IMR-90 (cell line): ENCODE data around the gene MRPL4. TPM values are rescaled to one million over a fixed set of nuclear protein-coding genes. Genes with fewer than 3 reads are reported as not detected.

Experiments used
- ATAC-seq: fragments of 200-7000 bp; cut with Tn5 transposase; 2 replicates; pipeline ENCODE4 v1.9.1; 2020; ENCODE audit warnings: low read depth, mild to moderate bottlenecking, moderate library complexity
- BruUV-seq: library from RNA; stranded (reverse); fragments of 400-500 nt; replicated peaks from 2 replicates; lab custom pipeline; 2021; lab: Mats Ljungman, UMichigan
- CTCF ChIA-PET: fragments of 300-600 bp; formaldehyde crosslinking; extraction: SDS; loops from one replicate; lab custom pipeline; 2021; ENCODE audit warnings: antibody characterized with exemption; lab: Yijun Ruan, JAX
- POLR2A ChIA-PET: fragments of 300-600 bp; sonication (Branson Sonifier 250); formaldehyde crosslinking; loops from one replicate; lab custom pipeline; 2022; ENCODE audit warnings: antibody characterized with exemption; ENCODE audit not compliant: unreplicated experiment; lab: Charles Lee
- DNase-seq: peaks from one replicate; pipeline ENCODE4 v3.0.0; 2013
- H2AFZ ChIP-seq: replicated peaks from 2 replicates; pipeline ENCODE3; 2013; ENCODE audit warnings: low read length, mild to moderate bottlenecking; ENCODE audit not compliant: poor library complexity
- H2AK5ac ChIP-seq: 2 replicates; pipeline ENCODE4 v1.6.1; 2013; ENCODE audit warnings: low read depth, low read length, inconsistent platforms
- H2AK9ac ChIP-seq: replicated peaks from 2 replicates; pipeline ENCODE3; 2013; ENCODE audit warnings: mild to moderate bottlenecking, low read depth, low read length, moderate library complexity; ENCODE audit not compliant: poor library complexity
- H2BK120ac ChIP-seq: 2 replicates; pipeline ENCODE4 v1.6.1; 2013; ENCODE audit warnings: low read depth, low read length, inconsistent platforms
- H2BK15ac ChIP-seq: 3 replicates; pipeline ENCODE4 v1.6.1; 2013; ENCODE audit warnings: low read depth, low read length, inconsistent platforms
- H2BK20ac ChIP-seq: 2 replicates; pipeline ENCODE4 v1.6.1; 2013; ENCODE audit warnings: low read depth, mild to moderate bottlenecking, inconsistent platforms, low read length, moderate library complexity
- H2BK5ac ChIP-seq: 2 replicates; pipeline ENCODE4 v1.6.1; 2013; ENCODE audit warnings: mild to moderate bottlenecking, low read depth, low read length, inconsistent platforms; ENCODE audit not compliant: poor library complexity, severe bottlenecking
- H3K14ac ChIP-seq: replicated peaks from 2 replicates; pipeline ENCODE4 v1.6.1; 2013; ENCODE audit warnings: low read depth, low read length, inconsistent platforms
- H3K18ac ChIP-seq: 2 replicates; pipeline ENCODE4 v1.6.1; 2013; ENCODE audit warnings: low read depth, low read length, control low read depth
- H3K23ac ChIP-seq: 2 replicates; pipeline ENCODE4 v1.6.1; 2013; ENCODE audit warnings: low read depth, low read length, inconsistent platforms
- H3K27ac ChIP-seq: 2 replicates; pipeline ENCODE4 v1.5.1; 2013; ENCODE audit warnings: mild to moderate bottlenecking, control low read depth, low read length; ENCODE audit not compliant: insufficient read depth
- H3K27me3 ChIP-seq: 2 replicates; pipeline ENCODE4 v1.6.1; 2013; ENCODE audit warnings: low read length; ENCODE audit not compliant: control insufficient read depth, insufficient read depth
- H3K36me3 ChIP-seq: 2 replicates; pipeline ENCODE4 v1.6.1; 2013; ENCODE audit warnings: low read length, mixed read lengths; ENCODE audit not compliant: control insufficient read depth, insufficient read depth
- H3K4ac ChIP-seq: 2 replicates; pipeline ENCODE4 v1.6.1; 2013; ENCODE audit warnings: low read depth, low read length, inconsistent platforms
- H3K4me1 ChIP-seq: 2 replicates; pipeline ENCODE4 v1.6.1; 2013; ENCODE audit warnings: low read length, mixed read lengths; ENCODE audit not compliant: control insufficient read depth, insufficient read depth
- H3K4me2 ChIP-seq: 2 replicates; pipeline ENCODE4 v1.6.1; 2013; ENCODE audit warnings: low read depth, mild to moderate bottlenecking, control low read depth, low read length, moderate library complexity
- H3K4me3 ChIP-seq: 2 replicates; pipeline ENCODE4 v1.5.1; 2013; ENCODE audit warnings: low read depth, mild to moderate bottlenecking, control low read depth, low read length, moderate library complexity; ENCODE audit not compliant: insufficient read depth
- H3K56ac ChIP-seq: 2 replicates; pipeline ENCODE4 v1.6.1; 2013; ENCODE audit warnings: low read length, inconsistent platforms; ENCODE audit not compliant: insufficient read depth; ENCODE audit errors: extremely low read depth
- H3K79me1 ChIP-seq, 2 experiments: 2 replicates each; pipeline ENCODE4 v1.6.1; 2013; ENCODE audit warnings: low read length in 2 of 2, inconsistent platforms in 1 of 2, low read depth in 1 of 2
- H3K9ac ChIP-seq: 2 replicates; pipeline ENCODE4 v1.6.1; 2013; ENCODE audit warnings: low read depth, low read length, control low read depth
- H3K9me1 ChIP-seq: 2 replicates; pipeline ENCODE4 v1.6.1; 2013; ENCODE audit warnings: low read length, inconsistent platforms; ENCODE audit not compliant: insufficient read depth
- H3K9me3 ChIP-seq: 2 replicates; pipeline ENCODE4 v1.6.1; 2013; ENCODE audit warnings: low read length; ENCODE audit not compliant: control insufficient read depth, insufficient read depth
- H4K20me1 ChIP-seq: 2 replicates; pipeline ENCODE4 v1.6.1; 2013; ENCODE audit warnings: low read length, inconsistent platforms; ENCODE audit not compliant: insufficient read depth
- H4K5ac ChIP-seq: 2 replicates; pipeline ENCODE4 v1.6.1; 2013; ENCODE audit warnings: mild to moderate bottlenecking, low read depth, low read length, control low read depth
- H4K8ac ChIP-seq, 2 experiments: 2 replicates each; pipeline ENCODE4 v1.6.1; 2013; ENCODE audit warnings: low read depth in 2 of 2, low read length in 2 of 2, control low read depth in 1 of 2, inconsistent platforms in 1 of 2
- H4K91ac ChIP-seq: 2 replicates; pipeline ENCODE4 v1.6.1; 2013; ENCODE audit warnings: low read depth, low read length, inconsistent platforms; ENCODE audit not compliant: insufficient read depth
- BHLHE40 ChIP-seq: fragments of 150-350 bp; IDR thresholded peaks from 2 replicates; pipeline ENCODE4 v1.6.1; 2016; ENCODE audit warnings: mild to moderate bottlenecking, low read depth, low read length
- CEBPB ChIP-seq: IDR thresholded peaks from 2 replicates; pipeline ENCODE4 v1.6.1; 2012; ENCODE audit warnings: low read depth, low read length, improper control_type of control experiment
- CHD1 ChIP-seq: IDR thresholded peaks from 2 replicates; pipeline ENCODE4 v1.6.1; 2012; ENCODE audit warnings: low read depth, low read length, improper control_type of control experiment
- FOS ChIP-seq: fragments of 150-350 bp; IDR thresholded peaks from 2 replicates; pipeline ENCODE4 v1.6.1; 2016; ENCODE audit warnings: low read depth, low read length
- MAFK ChIP-seq: IDR thresholded peaks from 2 replicates; pipeline ENCODE4 v1.6.1; 2012; ENCODE audit warnings: low read depth, low read length, improper control_type of control experiment
- MAZ ChIP-seq: IDR thresholded peaks from 2 replicates; pipeline ENCODE4 v1.6.1; 2012; ENCODE audit warnings: low read depth, mild to moderate bottlenecking, low read length, improper control_type of control experiment, moderate library complexity, borderline replicate concordance
- MXI1 ChIP-seq: IDR thresholded peaks from 2 replicates; pipeline ENCODE4 v1.6.1; 2012; ENCODE audit warnings: low read depth, mild to moderate bottlenecking, low read length, moderate library complexity, borderline replicate concordance
- NFE2L2 ChIP-seq: fragments of 150-350 bp; IDR thresholded peaks from 2 replicates; pipeline ENCODE4 v1.6.1; 2016; ENCODE audit warnings: low read depth, mild to moderate bottlenecking, low read length
- POLR2A ChIP-seq: IDR thresholded peaks from 2 replicates; pipeline ENCODE4 v1.6.1; 2012; ENCODE audit warnings: mild to moderate bottlenecking, low read depth, low read length
- RAD21 ChIP-seq: IDR thresholded peaks from 2 replicates; pipeline ENCODE4 v1.6.1; 2012; ENCODE audit warnings: low read length, improper control_type of control experiment
- RCOR1 ChIP-seq: IDR thresholded peaks from 2 replicates; pipeline ENCODE4 v1.6.1; 2012; ENCODE audit warnings: mild to moderate bottlenecking, low read length, improper control_type of control experiment; ENCODE audit not compliant: insufficient replicate concordance
- RFX5 ChIP-seq: IDR thresholded peaks from 2 replicates; pipeline ENCODE4 v1.8.0; 2012; ENCODE audit warnings: low read depth, mild to moderate bottlenecking, low read length, moderate library complexity
- SMC3 ChIP-seq: fragments of 150-350 bp; IDR thresholded peaks from 2 replicates; pipeline ENCODE4 v1.6.1; 2016; ENCODE audit warnings: low read depth, mild to moderate bottlenecking, antibody characterized with exemption, low read length, moderate library complexity
- WGBS, 2 experiments: methylation state at CpG; one replicate each; pipeline versions ENCODE4 v1.1.5 to v1.1.7; 2013; ENCODE audit warnings: missing lambda C conversion rate in 2 of 2; ENCODE audit not compliant: insufficient read length in 1 of 2; ENCODE audit errors: extremely low coverage in 2 of 2; 5-methylcytosine and 5-hydroxymethylcytosine counted together
- dilution Hi-C: fragments of 300-500 bp; cut with HindIII; formaldehyde crosslinking; loops from one replicate; pipeline ENCODE4 v1.14.3; 2018; ENCODE audit warnings: low sequenced_read_pairs; ENCODE audit not compliant: unreplicated experiment
- in situ Hi-C: fragments of 300-500 bp; cut with MboI; formaldehyde crosslinking; loops from 3 replicates; pipeline ENCODE4 v1.14.3; 2019; ENCODE audit warnings: low sequenced_read_pairs, inconsistent platforms, mixed read lengths
- intact Hi-C: fragments of 100-400 bp; cut with micrococcal nuclease; formaldehyde crosslinking; loops from 2 replicates; pipeline ENCODE4 v1.10.0; 2022
- polyA plus RNA-seq, 3 experiments: library from polyadenylated mRNA; depleted of rRNA; stranded (reverse); fragments of >200 nt; gene quantifications; 2 replicates each; pipeline ENCODE4 v1.2.3, GENCODE V29; 2012; ENCODE audit warnings: low replicate concordance in 1 of 3
- total RNA-seq: library from RNA; depleted of rRNA; stranded (reverse); fragments of >200 nt; gene quantifications from 2 replicates; pipeline ENCODE4 v1.2.3, GENCODE V29; 2012
- TF ChIP-seq, protein P1 (sequence below): fragments of 150-350 bp; IDR thresholded peaks from 2 replicates; pipeline ENCODE4 v1.6.1; 2016; ENCODE audit warnings: low read depth, mild to moderate bottlenecking, low read length, moderate library complexity, borderline replicate concordance
- TF ChIP-seq, protein P2 (sequence below): conservative IDR thresholded peaks from 2 replicates; pipeline ENCODE4 v1.5.1; 2012; ENCODE audit warnings: mild to moderate bottlenecking, low read depth, low read length, improper control_type of control experiment
- TF ChIP-seq, protein P3 (sequence below): fragments of 150-350 bp; IDR thresholded peaks from 2 replicates; pipeline ENCODE4 v1.6.1; 2017; ENCODE audit warnings: mild to moderate bottlenecking, antibody characterized with exemption, low read length, low read depth

The MRPL4 gene
- total and polyA plus RNA-seq, 2 of the 4 experiments (the other 2 are of a cell fraction): 32.8 to 108 TPM

DNA sequence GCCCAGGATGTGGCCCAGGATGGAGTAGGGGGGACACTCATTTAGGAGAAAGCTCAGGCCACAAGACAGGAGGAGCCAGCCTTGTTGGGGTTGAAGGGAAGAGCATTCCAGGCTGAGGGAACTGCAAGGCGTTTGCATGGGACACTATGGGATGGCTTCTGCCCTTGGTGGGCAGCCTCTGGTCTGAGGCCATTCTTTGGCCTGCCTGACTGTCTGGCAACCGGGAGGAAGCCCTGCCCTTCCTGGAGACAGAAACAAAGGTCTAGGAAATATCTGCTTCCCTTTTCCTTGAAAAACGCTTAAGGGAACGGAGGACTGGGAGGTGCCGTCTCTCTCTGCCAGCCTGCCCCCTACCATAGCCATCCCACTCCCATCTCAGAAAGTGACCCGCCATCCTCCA is 16.1 kb downstream of the MRPL4 start:
- ATAC-seq (no peak), DNase-seq (no peak)
- no peak overlapping the region for H3K9ac ChIP-seq
- TF ChIP-seq RFX5 (no peak), RAD21 (no peak), MAZ (no peak), MAFK (no peak), BHLHE40 (no peak), CHD1 (no peak), POLR2A (no peak), NFE2L2 (no peak), MXI1 (no peak), FOS (no peak), RCOR1 (no peak), SMC3 (no peak), CEBPB (no peak)
- TF ChIP-seq, protein P1, sequence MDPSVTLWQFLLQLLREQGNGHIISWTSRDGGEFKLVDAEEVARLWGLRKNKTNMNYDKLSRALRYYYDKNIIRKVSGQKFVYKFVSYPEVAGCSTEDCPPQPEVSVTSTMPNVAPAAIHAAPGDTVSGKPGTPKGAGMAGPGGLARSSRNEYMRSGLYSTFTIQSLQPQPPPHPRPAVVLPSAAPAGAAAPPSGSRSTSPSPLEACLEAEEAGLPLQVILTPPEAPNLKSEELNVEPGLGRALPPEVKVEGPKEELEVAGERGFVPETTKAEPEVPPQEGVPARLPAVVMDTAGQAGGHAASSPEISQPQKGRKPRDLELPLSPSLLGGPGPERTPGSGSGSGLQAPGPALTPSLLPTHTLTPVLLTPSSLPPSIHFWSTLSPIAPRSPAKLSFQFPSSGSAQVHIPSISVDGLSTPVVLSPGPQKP: no peak
- TF ChIP-seq, protein P2, sequence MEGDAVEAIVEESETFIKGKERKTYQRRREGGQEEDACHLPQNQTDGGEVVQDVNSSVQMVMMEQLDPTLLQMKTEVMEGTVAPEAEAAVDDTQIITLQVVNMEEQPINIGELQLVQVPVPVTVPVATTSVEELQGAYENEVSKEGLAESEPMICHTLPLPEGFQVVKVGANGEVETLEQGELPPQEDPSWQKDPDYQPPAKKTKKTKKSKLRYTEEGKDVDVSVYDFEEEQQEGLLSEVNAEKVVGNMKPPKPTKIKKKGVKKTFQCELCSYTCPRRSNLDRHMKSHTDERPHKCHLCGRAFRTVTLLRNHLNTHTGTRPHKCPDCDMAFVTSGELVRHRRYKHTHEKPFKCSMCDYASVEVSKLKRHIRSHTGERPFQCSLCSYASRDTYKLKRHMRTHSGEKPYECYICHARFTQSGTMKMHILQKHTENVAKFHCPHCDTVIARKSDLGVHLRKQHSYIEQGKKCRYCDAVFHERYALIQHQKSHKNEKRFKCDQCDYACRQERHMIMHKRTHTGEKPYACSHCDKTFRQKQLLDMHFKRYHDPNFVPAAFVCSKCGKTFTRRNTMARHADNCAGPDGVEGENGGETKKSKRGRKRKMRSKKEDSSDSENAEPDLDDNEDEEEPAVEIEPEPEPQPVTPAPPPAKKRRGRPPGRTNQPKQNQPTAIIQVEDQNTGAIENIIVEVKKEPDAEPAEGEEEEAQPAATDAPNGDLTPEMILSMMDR: no peak
- TF ChIP-seq, protein P3, sequence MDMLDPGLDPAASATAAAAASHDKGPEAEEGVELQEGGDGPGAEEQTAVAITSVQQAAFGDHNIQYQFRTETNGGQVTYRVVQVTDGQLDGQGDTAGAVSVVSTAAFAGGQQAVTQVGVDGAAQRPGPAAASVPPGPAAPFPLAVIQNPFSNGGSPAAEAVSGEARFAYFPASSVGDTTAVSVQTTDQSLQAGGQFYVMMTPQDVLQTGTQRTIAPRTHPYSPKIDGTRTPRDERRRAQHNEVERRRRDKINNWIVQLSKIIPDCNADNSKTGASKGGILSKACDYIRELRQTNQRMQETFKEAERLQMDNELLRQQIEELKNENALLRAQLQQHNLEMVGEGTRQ: no peak
- H2AK9ac ChIP-seq: no peak overlapping the region
- H3K27me3 ChIP-seq: no peaks in the 10 kb centered on the region; the same call in 1 of the 2 replicates
- in situ Hi-C loops (no loop called here), dilution Hi-C loops (no loop called here), intact Hi-C loops (loop anchor here (2.0 kb wide), 1 partner anchor 67 kb away; no protein-coding TSS in a partner anchor)
- H3K27ac ChIP-seq: no peak overlapping the region
- no peak overlapping the region for H3K4ac ChIP-seq
- no peak overlapping the region for H3K23ac ChIP-seq
- H3K4me2 ChIP-seq: no peak overlapping the region
- no peak overlapping the region for H3K56ac ChIP-seq
- no peak overlapping the region for H2BK120ac ChIP-seq
- no peak overlapping the region for H4K91ac ChIP-seq
- H2AFZ ChIP-seq: no peak overlapping the region
- H3K4me3 ChIP-seq: no peak overlapping the region
- no peaks in the 10 kb centered on the region for H3K9me1 ChIP-seq
- no peak overlapping the region for H3K14ac ChIP-seq
- no peaks in the 10 kb centered on the region for H3K36me3 ChIP-seq
- WGBS, 2 experiments: 66% methylated on average over 4 of the region's 6 CpGs; no CpG with 5 or more reads in 1 of the 2 experiments
- 0 out of 4 replicates have a peak, but pooled peaks cover 0 to 6% of the 10 kb centered on the region in 2 experiments for H3K79me1 ChIP-seq
- H4K8ac ChIP-seq: no peak overlapping the region
- no peak overlapping the region for H2AK5ac ChIP-seq
- BruUV-seq: no TSS peak
- H3K4me1 ChIP-seq: peaks cover 3% of the 10 kb centered on the region; the same call in 1 of the 2 replicates
- no peak overlapping the region for H2BK20ac ChIP-seq
- no peaks in the 10 kb centered on the region for H4K20me1 ChIP-seq
- no peak overlapping the region for H4K5ac ChIP-seq
- ChIA-PET CTCF (interaction anchor here (0.6 to 1.8 kb wide), 2 partner anchors 121 to 122 kb away, joined by 3 to 12 read pairs; no protein-coding TSS in a partner anchor), POLR2A (no interaction called here)
- H2BK5ac ChIP-seq: no peak overlapping the region
- H2BK15ac ChIP-seq: no peak overlapping the region
- H3K9me3 ChIP-seq: no peaks in the 10 kb centered on the region
- no peak overlapping the region for H3K18ac ChIP-seq
